K562 (cell line): ENCODE data around the gene SMS. TPM values are rescaled to one million over a fixed set of nuclear protein-coding genes. Genes with fewer than 3 reads are reported as not detected.

ENCODE experiments used
- ATAC-seq: fragments of 200-7000 bp; cut with Tn5 transposase; 3 replicates; pipeline ENCODE4 v1.9.1; 2020; ENCODE audit warnings: moderate library complexity
- BruUV-seq: library from RNA; stranded (reverse); fragments of 400-500 nt; replicated peaks from 2 replicates; lab custom pipeline; 2021; lab: Mats Ljungman, UMichigan
- CTCF ChIA-PET: fragments of 300-600 bp; formaldehyde crosslinking; extraction: SDS; loops from one replicate; lab custom pipeline; 2021; ENCODE audit warnings: low intra/inter-chr PET ratio; lab: Yijun Ruan, JAX
- POLR2A ChIA-PET: fragments of 300-600, 350-650 bp; sonication (Branson Sonifier 250); formaldehyde crosslinking; extraction: SDS; loops from one replicate; lab custom pipeline; 2021; ENCODE audit warnings: antibody characterized with exemption, inconsistent platforms; lab: Yijun Ruan, JAX
- DNase-seq, 4 experiments: peaks; one replicate each; pipeline versions ENCODE4 v3.0.0 to v3.0.0-alpha.2; 2011 to 2018; ENCODE audit warnings: low spot score in 3 of 4, mixed read lengths in 3 of 4; ENCODE audit errors: extremely low read depth in 1 of 4
- FAIRE-seq: peaks from 2 replicates; lab custom pipeline; 2011; peaks lifted over from hg19 to GRCh38; lab: Jason Lieb, UNC
- H2AFZ ChIP-seq: 2 replicates; pipeline ENCODE4 v1.6.0; 2011; ENCODE audit warnings: low read depth, low read length, control low read depth, inconsistent platforms
- H3K27ac ChIP-seq: fragments of 200-600 bp; 3 replicates; pipeline ENCODE4 v1.8.0; 2011; ENCODE audit warnings: low read depth, mild to moderate bottlenecking, control low read depth, inconsistent platforms, low read length, moderate library complexity, mixed read lengths; ENCODE audit errors: extremely low read depth
- H3K27me3 ChIP-seq, 2 experiments: fragments of 300-600 bp in 1 of 2; 2 replicates in 1 of 2; 3 replicates in 1 of 2; pipeline versions ENCODE4 v1.6.0 to v1.8.0; 2011; ENCODE audit warnings: inconsistent platforms in 2 of 2, low read length in 2 of 2, mild to moderate bottlenecking in 1 of 2, mixed read lengths in 1 of 2, moderate library complexity in 1 of 2; ENCODE audit not compliant: control insufficient read depth in 2 of 2, insufficient read depth in 2 of 2
- H3K36me3 ChIP-seq: fragments of 300-600 bp; 3 replicates; pipeline ENCODE4 v1.8.0; 2011; ENCODE audit warnings: mild to moderate bottlenecking, low read length, inconsistent platforms; ENCODE audit not compliant: control insufficient read depth, insufficient read depth
- H3K4me1 ChIP-seq, 2 experiments: fragments of 200-600 bp in 1 of 2; replicated peaks in 1 of 2; 2 replicates in 1 of 2; 3 replicates in 1 of 2; pipeline versions ENCODE4 v1.5.1 to v1.8.0; 2011; ENCODE audit warnings: inconsistent platforms in 2 of 2, low read length in 2 of 2, mild to moderate bottlenecking in 1 of 2, mixed read lengths in 1 of 2, moderate library complexity in 1 of 2; ENCODE audit not compliant: control insufficient read depth in 2 of 2, insufficient read depth in 2 of 2
- H3K4me2 ChIP-seq: 2 replicates; pipeline ENCODE4 v1.6.1; 2011; ENCODE audit warnings: low read length, control low read depth, inconsistent platforms, mixed read lengths; ENCODE audit not compliant: insufficient read depth
- H3K4me3 ChIP-seq: fragments of 200-600 bp; sonication (generic), shearing (Covaris generic); 2 replicates; pipeline ENCODE4 v1.5.1; 2016; ENCODE audit warnings: control low read depth, inconsistent platforms
- H3K79me2 ChIP-seq: fragments of 200-600 bp; 3 replicates; pipeline ENCODE4 v1.8.0; 2011; ENCODE audit warnings: low read length, inconsistent platforms; ENCODE audit not compliant: control insufficient read depth, insufficient read depth
- H3K9ac ChIP-seq, 2 experiments: 2 replicates each; pipeline versions ENCODE4 v1.6.0 to v1.6.1; 2011; ENCODE audit warnings: low read depth in 2 of 2, low read length in 2 of 2, control low read depth in 1 of 2, inconsistent platforms in 1 of 2, mild to moderate bottlenecking in 1 of 2, mixed read lengths in 1 of 2; ENCODE audit not compliant: insufficient read depth in 1 of 2
- H3K9me1 ChIP-seq: one replicate; pipeline ENCODE4 v1.6.0; 2011; ENCODE audit warnings: inconsistent platforms, mild to moderate bottlenecking, low read length, moderate library complexity; ENCODE audit not compliant: control insufficient read depth, insufficient read depth
- H3K9me3 ChIP-seq: replicated peaks from 2 replicates; pipeline ENCODE4 v1.5.1; 2011; ENCODE audit warnings: low read depth, low read length, inconsistent platforms; ENCODE audit not compliant: control insufficient read depth, insufficient read depth
- H4K20me1 ChIP-seq: replicated peaks from 2 replicates; pipeline ENCODE4 v1.6.1; 2011; ENCODE audit warnings: low read length, inconsistent platforms, mixed read lengths; ENCODE audit not compliant: control insufficient read depth, insufficient read depth
- COPS2 ChIP-seq: fragments of 450-650 bp; conservative IDR thresholded peaks from 2 replicates; pipeline ENCODE4 v1.6.1; 2016; ENCODE audit warnings: mild to moderate bottlenecking, moderate library complexity
- CREM ChIP-seq: IDR thresholded peaks from 2 replicates; pipeline ENCODE4 v1.6.1; 2014; ENCODE audit warnings: antibody characterized with exemption, low read depth
- CSDE1 ChIP-seq, 2 experiments: fragments of 450-650 bp; IDR thresholded peaks; 2 replicates each; pipeline ENCODE4 v1.6.1; 2016; ENCODE audit warnings: mild to moderate bottlenecking in 1 of 2
- HMG20A ChIP-seq: fragments of 450-650 bp; formaldehyde crosslinking; conservative IDR thresholded peaks from 2 replicates; pipeline ENCODE4 v1.4.0; 2020; ENCODE audit warnings: mild to moderate bottlenecking, mixed read lengths
- JUN ChIP-seq, 2 experiments: sonication (generic) in 1 of 2; formaldehyde crosslinking in 1 of 2; IDR thresholded peaks; 2 replicates each; pipeline versions ENCODE4 v1.6.1 to v1.8.0; 2012 to 2022; ENCODE audit warnings: borderline replicate concordance in 2 of 2, mild to moderate bottlenecking in 2 of 2, improper control_type of control experiment in 1 of 2, low read depth in 1 of 2, low read length in 1 of 2, missing genetic modification reagents in 1 of 2
- KLF16 ChIP-seq: IDR thresholded peaks from 2 replicates; pipeline ENCODE4 v1.6.1; 2016; ENCODE audit warnings: antibody characterized with exemption
- NEUROD1 ChIP-seq: fragments of 150-350 bp; IDR thresholded peaks from 2 replicates; pipeline ENCODE4 v1.6.1; 2014; ENCODE audit warnings: borderline replicate concordance, low read length, low read depth; ENCODE audit not compliant: partially characterized antibody
- SIN3A ChIP-seq, 2 experiments: fragments of 150-350 bp in 1 of 2; IDR thresholded peaks; 2 replicates each; pipeline ENCODE4 v1.6.1; 2011 to 2016; ENCODE audit warnings: borderline replicate concordance in 2 of 2, low read depth in 2 of 2, low read length in 2 of 2, mild to moderate bottlenecking in 2 of 2, moderate library complexity in 2 of 2; ENCODE audit not compliant: control insufficient read depth in 1 of 2
- ZNF280B ChIP-seq: fragments of 250-450 bp; sonication (Bioruptor Pico); IDR thresholded peaks from 2 replicates; pipeline ENCODE4 v1.5.1; 2021; ENCODE audit warnings: mild to moderate bottlenecking
- ZNF695 ChIP-seq: fragments of 450-650 bp; formaldehyde crosslinking; IDR thresholded peaks from 2 replicates; pipeline ENCODE4 v1.4.0; 2020; ENCODE audit warnings: mild to moderate bottlenecking, moderate library complexity
- WGBS: fragments of 100-300 bp; shearing (Covaris generic); methylation state at CpG from one replicate; pipeline ENCODE4 v1.1.6; 2016; ENCODE audit warnings: low coverage, mixed read lengths; ENCODE audit not compliant: insufficient coverage; ENCODE audit errors: missing lambda C conversion rate; 5-methylcytosine and 5-hydroxymethylcytosine counted together
- in situ Hi-C: fragments of 300-500 bp; cut with MboI; formaldehyde crosslinking; loops from 4 replicates; pipeline ENCODE4 v1.15.0; 2018; ENCODE audit warnings: inconsistent platforms, mixed read lengths
- intact Hi-C: fragments of 100-400 bp; cut with micrococcal nuclease; formaldehyde crosslinking; loops from 2 replicates; pipeline ENCODE4 v1.14.2; 2022
- polyA plus RNA-seq, 8 experiments: library from polyadenylated mRNA; depleted of rRNA in 4 of 8; stranded (reverse) in 5 of 8; unstranded in 3 of 8; fragments of >200 nt; fragmentation: Nextera tagmentation in 2 of 8; fragmentation: Illumina TruSeq in 1 of 8; extraction: Ambion mirVana in 2 of 8; extraction: Trizol in 1 of 8; gene quantifications; 2 replicates each; pipeline versions ENCODE4 v1.2.1 to v1.2.3, GENCODE V29; 2011 to 2014; ENCODE audit warnings: inconsistent platforms in 1 of 8, missing spikeins in 1 of 8
- total RNA-seq, 7 experiments: library from RNA; depleted of rRNA in 6 of 7; stranded (reverse); fragments of >200 nt in 6 of 7; fragmentation: Illumina TruSeq in 2 of 7; extraction: Trizol in 2 of 7; gene quantifications; 2 replicates each; pipeline versions ENCODE4 v1.2.1 to v1.2.3, GENCODE V29; 2011 to 2021; ENCODE audit warnings: low replicate concordance in 1 of 7

SMS gene
- total and polyA plus RNA-seq, 9 of the 15 experiments (the other 6 are each of a cell fraction or from before 2014, with no cell fraction given), result 71.1 to 193 (median 152) TPM

- Histone ChIP-seq H3K36me3 (no peaks in the 10 kb centered on the region), H3K27me3 (no peaks in the 10 kb centered on the region), H3K4me2 (no peak overlapping the region), H3K79me2 (no peaks in the 10 kb centered on the region), H3K4me1 (no peaks in the 10 kb centered on the region), H2AFZ (no peak overlapping the region), H3K27ac (no peak overlapping the region), H4K20me1 (no peaks in the 10 kb centered on the region), H3K9me3 (no peaks in the 10 kb centered on the region), H3K9me1 (no peaks in the 10 kb centered on the region), H3K4me3 (no peak overlapping the region), H3K9ac (no peak overlapping the region)
- TF ChIP-seq CREM (no peak), HMG20A (CRISPR knock-in tag) (no peak), SIN3A (IDR thresholded peaks at IDR 0.05; ENCODE audit: borderline replicate concordance in 2 of 2, control insufficient read depth in 1 of 2, low read depth in 2 of 2, low read length in 2 of 2) (no peak), NEUROD1 (no peak), CSDE1 (IDR thresholded peaks at IDR 0.05) (no peak), COPS2 (no peak), KLF16 (no peak), ZNF695 (CRISPR knock-in tag) (no peak), ZNF280B (no peak), JUN (IDR thresholded peaks at IDR 0.05; ENCODE audit: borderline replicate concordance, low read depth, low read length) (no peak), JUN (CRISPR knock-in tag; IDR thresholded peaks at IDR 0.05; ENCODE audit: borderline replicate concordance) (no peak)
- in situ Hi-C loops (no loop called here), intact Hi-C loops (no loop called here)
- DNase-seq (no peak), ATAC-seq (no peak), FAIRE-seq (no peak)
- BruUV-seq, result no TSS peak
- CTCF ChIA-PET, result no interaction called here
- POLR2A ChIA-PET, result no interaction called here
- 52% methylated on average over 4 of the region's 7 CpGs for WGBS
Observed at GRCh38 chrX:22012931-22013330, 72.4 kb downstream of the SMS start.
